H9 (cell line): ENCODE measurements around the gene WDR17. TPM values are rescaled to one million over a fixed set of nuclear protein-coding genes. Genes with fewer than 3 reads are reported as not detected.

Experiments
- DNase-seq: peaks from one replicate; pipeline ENCODE4 v3.0.0-alpha.2; 2017
- H2AFZ ChIP-seq: one replicate; pipeline ENCODE4 v1.6.1; 2013; ENCODE audit warnings: mild to moderate bottlenecking, low read length, control low read depth, moderate library complexity
- H2AK5ac ChIP-seq: 2 replicates; pipeline ENCODE4 v1.6.1; 2013; ENCODE audit warnings: low read length, control low read depth, mixed read lengths; ENCODE audit not compliant: insufficient read length
- H2BK120ac ChIP-seq: one replicate; pipeline ENCODE4 v1.6.1; 2013; ENCODE audit warnings: low read depth, mild to moderate bottlenecking, low read length, control low read depth, inconsistent platforms; ENCODE audit not compliant: poor library complexity, severe bottlenecking
- H2BK12ac ChIP-seq: 2 replicates; pipeline ENCODE4 v1.6.1; 2013; ENCODE audit warnings: low read length, control low read depth, mixed read lengths, low read depth; ENCODE audit not compliant: insufficient read length
- H2BK15ac ChIP-seq: 2 replicates; pipeline ENCODE4 v1.6.1; 2013; ENCODE audit warnings: low read depth, low read length, control low read depth
- H2BK20ac ChIP-seq: one replicate; pipeline ENCODE4 v1.6.1; 2013; ENCODE audit warnings: low read depth, mild to moderate bottlenecking, low read length, control low read depth, inconsistent platforms; ENCODE audit not compliant: poor library complexity, severe bottlenecking
- H2BK5ac ChIP-seq: 2 replicates; pipeline ENCODE4 v1.6.1; 2013; ENCODE audit warnings: low read length, control low read depth, mixed read lengths; ENCODE audit not compliant: insufficient read length
- H3K14ac ChIP-seq: 2 replicates; pipeline ENCODE4 v1.6.1; 2013; ENCODE audit warnings: low read length, control low read depth; ENCODE audit not compliant: insufficient read depth
- H3K18ac ChIP-seq: 2 replicates; pipeline ENCODE4 v1.6.1; 2013; ENCODE audit warnings: low read depth, mild to moderate bottlenecking, mixed read lengths, low read length, control low read depth; ENCODE audit not compliant: insufficient read length
- H3K23ac ChIP-seq: 2 replicates; pipeline ENCODE4 v1.6.1; 2013; ENCODE audit warnings: low read length, control low read depth, mixed read lengths, low read depth; ENCODE audit not compliant: insufficient read length
- H3K23me2 ChIP-seq: 2 replicates; pipeline ENCODE4 v1.6.1; 2013; ENCODE audit warnings: low read depth, mild to moderate bottlenecking, mixed read lengths, low read length, control low read depth; ENCODE audit not compliant: insufficient read length, poor library complexity, severe bottlenecking
- H3K27ac ChIP-seq: 2 replicates; pipeline ENCODE4 v1.5.1; 2013; ENCODE audit warnings: low read length, control low read depth, mixed read lengths, low read depth; ENCODE audit not compliant: insufficient read length
- H3K27me3 ChIP-seq: 2 replicates; pipeline ENCODE4 v1.6.1; 2013; ENCODE audit warnings: low read length, control low read depth, inconsistent platforms; ENCODE audit not compliant: insufficient read depth
- H3K4ac ChIP-seq: 2 replicates; pipeline ENCODE4 v1.6.1; 2013; ENCODE audit warnings: low read depth, mild to moderate bottlenecking, control low read depth, inconsistent platforms, low read length, moderate library complexity
- H3K4me1 ChIP-seq: 2 replicates; pipeline ENCODE4 v1.6.1; 2013; ENCODE audit warnings: low read length, control low read depth, inconsistent platforms; ENCODE audit not compliant: insufficient read depth
- H3K4me2 ChIP-seq: 2 replicates; pipeline ENCODE4 v1.6.1; 2013; ENCODE audit warnings: low read length, control low read depth, mixed read lengths; ENCODE audit not compliant: insufficient read length, insufficient read depth
- H3K56ac ChIP-seq: 2 replicates; pipeline ENCODE4 v1.6.1; 2013; ENCODE audit warnings: low read depth, mild to moderate bottlenecking, mixed read lengths, low read length, control low read depth; ENCODE audit not compliant: insufficient read length
- H3K79me1 ChIP-seq: 2 replicates; pipeline ENCODE4 v1.6.1; 2013; ENCODE audit warnings: low read depth, mild to moderate bottlenecking, moderate library complexity, low read length, control low read depth, inconsistent platforms; ENCODE audit not compliant: insufficient read depth, poor library complexity, severe bottlenecking
- H3K79me2 ChIP-seq: 2 replicates; pipeline ENCODE4 v1.6.1; 2013; ENCODE audit warnings: low read length, control low read depth, inconsistent platforms; ENCODE audit not compliant: insufficient read depth
- H3K9ac ChIP-seq: 2 replicates; pipeline ENCODE4 v1.6.1; 2013; ENCODE audit warnings: low read length, control low read depth, mixed read lengths; ENCODE audit not compliant: insufficient read length; ENCODE audit errors: extremely low read depth
- H3K9me3 ChIP-seq: one replicate; pipeline ENCODE4 v1.6.1; 2013; ENCODE audit warnings: low read depth, low read length, inconsistent platforms; ENCODE audit not compliant: control insufficient read depth
- H3T11ph ChIP-seq: one replicate; pipeline ENCODE4 v1.6.1; 2013; ENCODE audit warnings: mild to moderate bottlenecking, low read length, control low read depth, inconsistent platforms
- H4K20me1 ChIP-seq: one replicate; pipeline ENCODE4 v1.6.1; 2013; ENCODE audit not compliant: control insufficient read depth, insufficient read length, insufficient read depth
- H4K5ac ChIP-seq: 2 replicates; pipeline ENCODE4 v1.6.1; 2013; ENCODE audit warnings: low read depth, mild to moderate bottlenecking, mixed read lengths, low read length, control low read depth; ENCODE audit not compliant: insufficient read length
- H4K8ac ChIP-seq: replicated peaks from 2 replicates; pipeline ENCODE4 v1.6.1; 2013; ENCODE audit warnings: low read length, control low read depth, mixed read lengths, low read depth; ENCODE audit not compliant: insufficient read length
- H4K91ac ChIP-seq: 2 replicates; pipeline ENCODE4 v1.6.1; 2013; ENCODE audit warnings: low read depth, mild to moderate bottlenecking, moderate library complexity, mixed read lengths, low read length, control low read depth; ENCODE audit not compliant: insufficient read length
- H3K27ac Mint-ChIP-seq, 3 experiments: 2 replicates in 2 of 3; 3 replicates in 1 of 3; pipeline ENCODE4 v1.8.0; 2020 to 2021; ENCODE audit warnings: mixed read lengths in 3 of 3, mild to moderate bottlenecking in 1 of 3, moderate library complexity in 1 of 3
- H3K27me3 Mint-ChIP-seq: 2 replicates; pipeline ENCODE4 v1.8.0; 2021; ENCODE audit warnings: low read depth, mild to moderate bottlenecking, moderate library complexity, mixed read lengths
- H3K36me3 Mint-ChIP-seq, 3 experiments: 2 replicates in 2 of 3; 3 replicates in 1 of 3; pipeline ENCODE4 v1.8.0; 2020 to 2021; ENCODE audit warnings: low read depth in 3 of 3, mixed read lengths in 3 of 3; ENCODE audit not compliant: insufficient read depth in 1 of 3
- H3K4me1 Mint-ChIP-seq, 2 experiments: 2 replicates each; pipeline ENCODE4 v1.8.0; 2020; ENCODE audit warnings: mixed read lengths in 2 of 2
- H3K4me3 Mint-ChIP-seq, 2 experiments: 2 replicates in 1 of 2; 3 replicates in 1 of 2; pipeline ENCODE4 v1.8.0; 2020 to 2021; ENCODE audit warnings: mild to moderate bottlenecking in 2 of 2, mixed read lengths in 2 of 2, moderate library complexity in 1 of 2
- H3K9me3 Mint-ChIP-seq, 2 experiments: 2 replicates in 1 of 2; 3 replicates in 1 of 2; pipeline ENCODE4 v1.8.0; 2020; ENCODE audit warnings: mild to moderate bottlenecking in 2 of 2, mixed read lengths in 2 of 2, moderate library complexity in 1 of 2
- CTCF ChIP-seq: fragments of 200-600 bp; sonication (generic); conservative IDR thresholded peaks from 3 replicates; pipeline ENCODE4 v1.8.0; 2021; ENCODE audit warnings: antibody characterized with exemption, mild to moderate bottlenecking
- WGBS: extraction: QIAGEN DNeasy Blood & Tissue Kit; methylation state at CpG from one replicate; pipeline ENCODE4 v1.1.7; 2013; ENCODE audit warnings: missing lambda C conversion rate, low lambda C conversion rate, mixed read lengths; ENCODE audit not compliant: insufficient read length; ENCODE audit errors: extremely low coverage; 5-methylcytosine and 5-hydroxymethylcytosine counted together
- total RNA-seq: library from RNA; stranded (reverse); gene quantifications from 2 replicates; pipeline ENCODE4 v1.2.1, GENCODE V29; 2021

The WDR17 gene
- total RNA-seq, 1 experiment from 2014 or later = 2.6 TPM

DNA sequence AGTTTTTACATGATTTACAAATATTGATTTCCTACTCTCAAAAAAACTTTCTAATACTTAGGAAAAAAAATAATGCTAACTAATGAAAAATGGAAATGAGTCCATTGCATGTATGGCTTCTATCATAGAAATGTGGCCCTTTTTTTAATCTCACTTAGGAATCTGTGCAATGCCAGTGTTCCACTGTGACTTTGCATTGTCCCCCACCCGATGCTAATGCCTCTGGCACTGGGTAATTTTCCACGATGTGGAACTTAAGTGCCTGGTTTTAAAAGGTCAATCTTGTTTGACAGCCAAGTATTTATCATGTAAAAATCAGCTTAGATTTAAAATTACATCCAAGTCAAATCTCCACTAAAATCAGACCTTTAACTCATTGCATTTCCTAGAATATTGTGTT is 76.6 kb downstream of the WDR17 start:
- no peaks in the 10 kb centered on the region for H3K27me3 Mint-ChIP-seq
- no peak overlapping the region for H2BK120ac ChIP-seq
- H3K4me3 Mint-ChIP-seq = no peak overlapping the region
- no peaks in the 10 kb centered on the region for H3K79me1 ChIP-seq
- H3K27ac Mint-ChIP-seq = no peak overlapping the region
- no peak overlapping the region for H2AK5ac ChIP-seq
- no peaks in the 10 kb centered on the region for H3K23me2 ChIP-seq
- no peak overlapping the region for H3K56ac ChIP-seq
- H4K8ac ChIP-seq = no peak overlapping the region
- no peak overlapping the region for H3K27ac ChIP-seq
- no peak overlapping the region for H3K23ac ChIP-seq
- no peak overlapping the region for H2BK15ac ChIP-seq
- no peak for DNase-seq
- no peaks in the 10 kb centered on the region for H3K9me3 Mint-ChIP-seq
- WGBS = no CpG with 5 or more reads among the region's 2 CpGs
- H3K27me3 ChIP-seq = no peaks in the 10 kb centered on the region
- H2BK20ac ChIP-seq = no peak overlapping the region
- no peak overlapping the region for H3T11ph ChIP-seq
- H3K9me3 ChIP-seq = no peaks in the 10 kb centered on the region
- no peaks in the 10 kb centered on the region for H3K36me3 Mint-ChIP-seq
- no peak overlapping the region for H2BK12ac ChIP-seq
- H3K4ac ChIP-seq = no peak overlapping the region
- H3K14ac ChIP-seq = no peak overlapping the region
- no peaks in the 10 kb centered on the region for H3K79me2 ChIP-seq
- no peak overlapping the region for H2AFZ ChIP-seq
- TF ChIP-seq CTCF = no peak
- no peak overlapping the region for H4K91ac ChIP-seq
- no peak overlapping the region for H3K18ac ChIP-seq
- no peak overlapping the region for H4K5ac ChIP-seq
- H3K4me1 ChIP-seq = no peaks in the 10 kb centered on the region
- no peak overlapping the region for H3K9ac ChIP-seq
- no peak overlapping the region for H3K4me2 ChIP-seq
- H2BK5ac ChIP-seq = no peak overlapping the region
- 0 out of 4 replicates have a peak, but pooled peaks cover 0 to 2% of the 10 kb centered on the region in 2 experiments for H3K4me1 Mint-ChIP-seq
- H4K20me1 ChIP-seq = no peaks in the 10 kb centered on the region
